ENCODE results near the gene DYNLRB1. TPM values are rescaled to one million over a fixed set of nuclear protein-coding genes. Genes with fewer than 3 reads are reported as not detected.

The DYNLRB1 gene
- total and polyA plus RNA-seq, 2 of the 13 experiments (the other 11 are each of a cell fraction or from before 2014, with no cell fraction given) = 140 to 244 TPM

GRCh38 chr20:34538671-34539123 lies 22.5 kb downstream of the DYNLRB1 start (continued):
- TF ChIP-seq AHDC1 (CRISPR knock-in tag; IDR thresholded peaks at IDR 0.05; ENCODE audit: borderline replicate concordance) (no peak), ZNF501 (CRISPR knock-in tag; IDR thresholded peaks at IDR 0.05) (peak; percentile 49; the same call in 1 of the 2 replicates), SMAD1 (CRISPR knock-in tag; IDR thresholded peaks at IDR 0.05; ENCODE audit: borderline replicate concordance, low read depth) (no peak; the same call in 1 of the 2 replicates), ZBTB34 (CRISPR knock-in tag; IDR thresholded peaks at IDR 0.05) (no peak), ZNF7 (CRISPR knock-in tag; IDR thresholded peaks at IDR 0.05) (no peak), ZBTB40 (IDR thresholded peaks at IDR 0.05) (no peak), ZBTB40 (CRISPR knock-in tag; IDR thresholded peaks at IDR 0.05) (no peak), CEBPZ (IDR thresholded peaks at IDR 0.05; ENCODE audit: low read length) (no peak)

Data from HepG2 (cell line).